HL-60 (cell line): Measurements from ENCODE around the gene SH3YL1.

Source experiments
- DNase-seq, 2 experiments: peaks; one replicate each; pipeline ENCODE4 v3.0.0-alpha.2; 2010 to 2020; ENCODE audit warnings: low read depth in 1 of 2, low spot score in 1 of 2
- H3K27ac ChIP-seq: fragments of 250-450 bp; sonication (Bioruptor Pico); replicated peaks from 2 replicates; pipeline ENCODE4 v1.5.1; 2020; ENCODE audit warnings: mild to moderate bottlenecking, moderate library complexity
- H3K27me3 ChIP-seq: fragments of 250-450 bp; sonication (Bioruptor Pico); 2 replicates; pipeline ENCODE4 v1.5.1; 2021; ENCODE audit warnings: mild to moderate bottlenecking, moderate library complexity; ENCODE audit not compliant: insufficient read depth, poor library complexity, severe bottlenecking
- H3K4me3 ChIP-seq: replicated peaks from 2 replicates; pipeline ENCODE4 v1.5.1; 2011; ENCODE audit warnings: mild to moderate bottlenecking, control low read depth, low read length; ENCODE audit not compliant: insufficient read depth
- GABPA ChIP-seq: IDR thresholded peaks from 2 replicates; pipeline ENCODE4 v1.6.1; 2012; ENCODE audit warnings: low read depth
- POLR2AphosphoS5 ChIP-seq: IDR thresholded peaks from 2 replicates; pipeline ENCODE4 v1.6.1; 2012; ENCODE audit warnings: low read depth
- SPI1 ChIP-seq: IDR thresholded peaks from 2 replicates; pipeline ENCODE4 v1.6.1; 2012; ENCODE audit warnings: low read depth, mild to moderate bottlenecking, borderline replicate concordance
- TF ChIP-seq, protein P1 (sequence below): IDR thresholded peaks from one replicate; pipeline ENCODE4 v1.5.1; 2011; ENCODE audit warnings: low read length, control low read depth, inconsistent platforms; ENCODE audit not compliant: insufficient read depth
- TF ChIP-seq, protein P2 (sequence below): IDR thresholded peaks from 2 replicates; pipeline ENCODE4 v1.6.1; 2012; ENCODE audit warnings: low read depth; ENCODE audit not compliant: insufficient replicate concordance

Gene SH3YL1

DNA sequence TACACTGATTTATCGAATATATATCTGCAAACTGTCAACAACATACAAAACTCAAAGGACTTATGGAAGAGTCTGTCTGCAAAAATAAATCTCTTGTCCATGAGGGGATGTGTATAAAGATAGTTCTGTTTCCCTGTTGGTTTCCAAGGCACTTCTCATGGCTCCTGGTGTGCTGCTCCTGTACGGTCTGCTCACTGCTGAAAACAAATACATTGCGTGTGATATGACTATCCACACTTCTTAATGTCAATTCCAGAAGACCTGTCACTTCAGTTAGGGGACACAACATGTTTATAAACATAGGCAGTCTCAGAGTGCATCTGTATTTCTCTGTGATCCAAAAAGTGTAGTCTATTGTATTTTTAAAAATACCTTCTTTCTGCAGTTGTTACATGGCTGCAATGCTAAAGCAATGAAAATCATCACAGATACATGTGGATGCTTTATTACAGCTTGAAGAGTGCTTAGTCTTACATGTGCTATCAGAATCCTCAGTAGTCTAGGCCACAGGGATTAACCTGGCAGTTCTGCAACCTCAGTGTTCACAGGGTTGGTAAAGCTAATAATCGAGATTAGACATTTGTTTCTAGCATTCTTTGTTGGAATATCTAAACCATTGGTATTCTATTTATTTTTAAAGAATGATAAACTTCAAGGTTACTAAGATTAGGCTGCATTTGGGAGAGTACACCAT is 16.3 kb upstream of the SH3YL1 start:
- no peak for TF ChIP-seq GABPA
- no peak for TF ChIP-seq POLR2AphosphoS5
- no peak for TF ChIP-seq SPI1
- TF ChIP-seq, protein P1, sequence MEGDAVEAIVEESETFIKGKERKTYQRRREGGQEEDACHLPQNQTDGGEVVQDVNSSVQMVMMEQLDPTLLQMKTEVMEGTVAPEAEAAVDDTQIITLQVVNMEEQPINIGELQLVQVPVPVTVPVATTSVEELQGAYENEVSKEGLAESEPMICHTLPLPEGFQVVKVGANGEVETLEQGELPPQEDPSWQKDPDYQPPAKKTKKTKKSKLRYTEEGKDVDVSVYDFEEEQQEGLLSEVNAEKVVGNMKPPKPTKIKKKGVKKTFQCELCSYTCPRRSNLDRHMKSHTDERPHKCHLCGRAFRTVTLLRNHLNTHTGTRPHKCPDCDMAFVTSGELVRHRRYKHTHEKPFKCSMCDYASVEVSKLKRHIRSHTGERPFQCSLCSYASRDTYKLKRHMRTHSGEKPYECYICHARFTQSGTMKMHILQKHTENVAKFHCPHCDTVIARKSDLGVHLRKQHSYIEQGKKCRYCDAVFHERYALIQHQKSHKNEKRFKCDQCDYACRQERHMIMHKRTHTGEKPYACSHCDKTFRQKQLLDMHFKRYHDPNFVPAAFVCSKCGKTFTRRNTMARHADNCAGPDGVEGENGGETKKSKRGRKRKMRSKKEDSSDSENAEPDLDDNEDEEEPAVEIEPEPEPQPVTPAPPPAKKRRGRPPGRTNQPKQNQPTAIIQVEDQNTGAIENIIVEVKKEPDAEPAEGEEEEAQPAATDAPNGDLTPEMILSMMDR: no peak
- TF ChIP-seq, protein P2, sequence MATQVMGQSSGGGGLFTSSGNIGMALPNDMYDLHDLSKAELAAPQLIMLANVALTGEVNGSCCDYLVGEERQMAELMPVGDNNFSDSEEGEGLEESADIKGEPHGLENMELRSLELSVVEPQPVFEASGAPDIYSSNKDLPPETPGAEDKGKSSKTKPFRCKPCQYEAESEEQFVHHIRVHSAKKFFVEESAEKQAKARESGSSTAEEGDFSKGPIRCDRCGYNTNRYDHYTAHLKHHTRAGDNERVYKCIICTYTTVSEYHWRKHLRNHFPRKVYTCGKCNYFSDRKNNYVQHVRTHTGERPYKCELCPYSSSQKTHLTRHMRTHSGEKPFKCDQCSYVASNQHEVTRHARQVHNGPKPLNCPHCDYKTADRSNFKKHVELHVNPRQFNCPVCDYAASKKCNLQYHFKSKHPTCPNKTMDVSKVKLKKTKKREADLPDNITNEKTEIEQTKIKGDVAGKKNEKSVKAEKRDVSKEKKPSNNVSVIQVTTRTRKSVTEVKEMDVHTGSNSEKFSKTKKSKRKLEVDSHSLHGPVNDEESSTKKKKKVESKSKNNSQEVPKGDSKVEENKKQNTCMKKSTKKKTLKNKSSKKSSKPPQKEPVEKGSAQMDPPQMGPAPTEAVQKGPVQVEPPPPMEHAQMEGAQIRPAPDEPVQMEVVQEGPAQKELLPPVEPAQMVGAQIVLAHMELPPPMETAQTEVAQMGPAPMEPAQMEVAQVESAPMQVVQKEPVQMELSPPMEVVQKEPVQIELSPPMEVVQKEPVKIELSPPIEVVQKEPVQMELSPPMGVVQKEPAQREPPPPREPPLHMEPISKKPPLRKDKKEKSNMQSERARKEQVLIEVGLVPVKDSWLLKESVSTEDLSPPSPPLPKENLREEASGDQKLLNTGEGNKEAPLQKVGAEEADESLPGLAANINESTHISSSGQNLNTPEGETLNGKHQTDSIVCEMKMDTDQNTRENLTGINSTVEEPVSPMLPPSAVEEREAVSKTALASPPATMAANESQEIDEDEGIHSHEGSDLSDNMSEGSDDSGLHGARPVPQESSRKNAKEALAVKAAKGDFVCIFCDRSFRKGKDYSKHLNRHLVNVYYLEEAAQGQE: no peak
- no peaks in the 10 kb centered on the region for H3K27me3 ChIP-seq

DNA sequence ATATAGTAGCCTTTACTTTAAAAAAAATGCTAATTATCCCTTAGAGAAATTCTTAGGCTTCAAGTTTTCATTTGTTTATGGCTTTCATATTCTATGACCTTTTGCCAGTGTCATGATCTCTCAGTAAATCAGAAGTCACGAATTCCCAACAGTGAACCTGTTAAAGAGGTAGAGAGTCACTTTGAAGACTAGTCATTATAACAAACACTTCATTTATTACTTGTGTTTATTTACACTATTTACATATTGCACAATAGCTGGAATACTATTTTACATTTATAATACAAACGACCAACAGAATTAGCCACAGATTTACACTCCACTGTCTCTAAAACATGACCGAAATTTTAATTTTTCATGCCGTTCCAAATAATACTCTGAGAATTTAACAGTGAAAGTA is 15.5 kb upstream of the SH3YL1 start:
- Histone ChIP-seq H3K27ac (no peak overlapping the region), H3K27me3 (no peaks in the 10 kb centered on the region), H3K4me3 (no peak overlapping the region)
- no peak for TF ChIP-seq SPI1
- TF ChIP-seq, protein P2: no peak
- no peak for TF ChIP-seq POLR2AphosphoS5
- TF ChIP-seq, protein P1: no peak
- no peak for TF ChIP-seq GABPA
- no peak for DNase-seq

More for the DNA sequence above, 16.3 kb upstream of the SH3YL1 start:
- no peak for DNase-seq
- Histone ChIP-seq H3K4me3 (no peak overlapping the region), H3K27ac (no peak overlapping the region)

DNA sequence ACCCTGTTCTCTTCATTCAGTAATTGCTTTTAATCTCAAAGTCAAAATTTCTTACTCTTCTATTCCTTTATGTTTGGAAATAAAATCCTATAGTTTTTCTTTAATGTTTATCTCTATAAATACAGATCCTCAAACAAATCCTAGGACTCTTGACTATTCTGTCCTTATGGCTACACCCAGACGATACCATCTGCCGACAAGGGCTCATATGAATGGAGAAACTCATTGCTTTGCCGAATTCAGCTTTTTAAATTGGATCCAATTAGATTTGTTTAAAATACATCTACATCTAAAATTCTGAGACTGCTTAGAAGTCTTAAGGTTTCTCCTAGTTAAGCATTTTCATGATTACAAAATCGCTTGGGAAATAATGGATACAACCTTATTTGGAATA is 15.1 kb upstream of the SH3YL1 start:
- H3K27me3 ChIP-seq: no peaks in the 10 kb centered on the region
- TF ChIP-seq POLR2AphosphoS5 (no peak), GABPA (no peak), SPI1 (no peak)
- TF ChIP-seq, protein P2: no peak
- TF ChIP-seq, protein P1: no peak
- H3K27ac ChIP-seq: no peak overlapping the region
- DNase-seq: no peak
- no peak overlapping the region for H3K4me3 ChIP-seq
